Measurements from ENCODE around the gene CDKL1. TPM values are rescaled to one million over a fixed set of nuclear protein-coding genes. Genes with fewer than 3 reads are reported as not detected.

The CDKL1 gene
- polyA plus RNA-seq, 1 donor (not counting 4 experiments of a cell fraction or from before 2014, with no cell fraction given): 4.7 TPM

DNA sequence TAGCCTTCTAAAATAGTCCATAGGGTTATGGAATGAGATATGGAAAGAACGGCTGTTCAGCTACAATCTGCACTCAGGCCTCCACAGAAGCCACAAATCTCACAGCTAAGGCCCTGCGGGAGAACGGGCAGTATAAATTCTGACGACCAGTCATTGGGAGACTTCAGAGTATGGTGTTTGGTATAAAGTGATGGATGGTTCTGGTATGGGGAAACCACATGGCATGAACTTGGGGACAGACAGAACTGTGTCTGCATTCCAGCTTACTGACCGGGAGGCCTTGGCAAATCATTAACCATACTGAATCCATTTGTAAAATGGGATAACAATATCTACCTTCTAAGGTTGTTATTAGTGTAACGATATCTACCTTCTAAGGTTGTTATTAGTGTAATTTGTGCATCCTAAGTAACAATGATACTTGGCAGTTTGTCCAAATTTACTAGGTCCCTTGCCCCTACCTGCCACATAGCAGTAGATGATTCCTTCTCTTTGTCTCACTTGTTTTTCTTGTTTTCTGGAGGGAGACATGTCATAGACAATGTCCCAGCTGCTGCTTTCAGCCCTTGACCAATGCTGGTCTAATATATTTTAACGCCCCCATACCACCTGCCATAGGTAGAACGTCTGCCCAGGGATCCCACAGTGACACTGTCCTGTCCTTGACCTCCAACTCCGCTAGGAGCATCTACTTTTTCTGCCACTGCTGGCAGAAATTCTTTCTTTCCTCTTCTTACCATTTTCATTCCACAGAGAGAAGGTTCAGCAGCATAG is 6.8 kb downstream of the CDKL1 start:
- Histone ChIP-seq H3K4me1 (ENCODE audit: control insufficient read depth, extremely low read depth, insufficient read depth, low read length) (no peaks in the 10 kb centered on the region), H3K4me2 (ENCODE audit: control insufficient read depth, extremely low read depth, insufficient read depth, low read depth, low read length) (no peak overlapping the region), H3K9me1 (ENCODE audit: control insufficient read depth, extremely low read depth, insufficient read depth, low read length) (no peaks in the 10 kb centered on the region), H3K36me3 (ENCODE audit: control insufficient read depth in 2 of 2, extremely low read depth in 1 of 2, insufficient read depth in 2 of 2, low read length in 2 of 2) (no peaks in the 10 kb centered on the region), H3K79me2 (ENCODE audit: control insufficient read depth, insufficient read depth, low read length) (no peaks in the 10 kb centered on the region), H3K9ac (ENCODE audit: control insufficient read depth, extremely low read depth, insufficient read depth, low read length) (no peak overlapping the region), H4K20me1 (ENCODE audit: control insufficient read depth, extremely low read depth, insufficient read depth, low read length) (no peaks in the 10 kb centered on the region), H3K27ac (ENCODE audit: control insufficient read depth, insufficient read depth, low read length) (no peak overlapping the region), H3K9me3 (ENCODE audit: control insufficient read depth, low read depth, low read length) (no peaks in the 10 kb centered on the region), H2AFZ (ENCODE audit: control insufficient read depth, low read length) (no peak overlapping the region), H3K4me3 (ENCODE audit: control insufficient read depth in 2 of 3, extremely low read depth in 1 of 3, insufficient read depth in 2 of 3, low read depth in 1 of 3, low read length in 3 of 3) (no peak overlapping the region), H3K27me3 (ENCODE audit: control insufficient read depth, extremely low read depth, insufficient read depth, low read length) (no peaks in the 10 kb centered on the region)
- dilution Hi-C loops (cut with MboI; ENCODE audit: extremely low pct_ligation_motif_present, low sequenced_read_pairs): no loop called here
- FAIRE-seq: no peak
- DNase-seq (ENCODE audit: low read depth, low spot score): no peak
- no peak for TF ChIP-seq EZH2 (IDR thresholded peaks at IDR 0.05; ENCODE audit: low read length)
- TF ChIP-seq, protein P1, sequence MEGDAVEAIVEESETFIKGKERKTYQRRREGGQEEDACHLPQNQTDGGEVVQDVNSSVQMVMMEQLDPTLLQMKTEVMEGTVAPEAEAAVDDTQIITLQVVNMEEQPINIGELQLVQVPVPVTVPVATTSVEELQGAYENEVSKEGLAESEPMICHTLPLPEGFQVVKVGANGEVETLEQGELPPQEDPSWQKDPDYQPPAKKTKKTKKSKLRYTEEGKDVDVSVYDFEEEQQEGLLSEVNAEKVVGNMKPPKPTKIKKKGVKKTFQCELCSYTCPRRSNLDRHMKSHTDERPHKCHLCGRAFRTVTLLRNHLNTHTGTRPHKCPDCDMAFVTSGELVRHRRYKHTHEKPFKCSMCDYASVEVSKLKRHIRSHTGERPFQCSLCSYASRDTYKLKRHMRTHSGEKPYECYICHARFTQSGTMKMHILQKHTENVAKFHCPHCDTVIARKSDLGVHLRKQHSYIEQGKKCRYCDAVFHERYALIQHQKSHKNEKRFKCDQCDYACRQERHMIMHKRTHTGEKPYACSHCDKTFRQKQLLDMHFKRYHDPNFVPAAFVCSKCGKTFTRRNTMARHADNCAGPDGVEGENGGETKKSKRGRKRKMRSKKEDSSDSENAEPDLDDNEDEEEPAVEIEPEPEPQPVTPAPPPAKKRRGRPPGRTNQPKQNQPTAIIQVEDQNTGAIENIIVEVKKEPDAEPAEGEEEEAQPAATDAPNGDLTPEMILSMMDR (optimal IDR thresholded peaks at IDR 0.05 in 1 of 3, IDR thresholded peaks at IDR 0.05 in 1 of 3, conservative IDR thresholded peaks at IDR 0.05 in 1 of 3; ENCODE audit: extremely low read depth in 1 of 3, insufficient read depth in 2 of 3, low read length in 3 of 3): no peak

DNA sequence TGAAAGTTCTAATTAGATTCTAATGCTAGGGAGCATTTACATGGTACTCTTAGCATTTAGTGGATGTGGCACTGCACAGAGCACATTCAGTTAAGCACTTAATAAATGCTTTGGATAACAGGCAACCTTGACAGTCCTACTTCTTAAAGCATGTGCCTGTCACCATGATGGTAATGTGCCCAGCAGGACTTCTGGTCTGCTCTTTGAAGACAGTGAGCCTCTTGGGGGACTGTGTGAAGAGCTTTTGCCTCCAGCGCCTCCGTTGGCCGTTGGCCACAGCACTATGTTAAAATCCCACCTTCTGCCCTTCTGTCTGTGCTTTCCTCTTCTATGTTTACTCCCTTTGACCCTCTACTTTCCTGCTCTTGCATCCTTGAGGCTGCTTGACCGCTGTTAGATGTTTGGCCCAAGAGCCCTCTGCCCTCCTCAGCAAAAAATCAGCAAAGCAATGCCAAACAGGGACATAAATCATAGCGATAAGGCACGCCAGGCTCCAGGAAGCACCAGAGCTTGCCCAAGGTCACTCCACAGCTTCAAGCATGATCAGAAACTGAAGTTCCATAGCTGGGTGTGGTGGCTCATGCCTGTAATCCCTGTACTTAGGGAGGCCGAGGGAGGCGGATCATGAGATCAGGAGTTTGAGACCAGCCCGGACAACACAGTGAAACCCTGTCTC is 8.3 kb downstream of the CDKL1 start:
- Histone ChIP-seq H3K9ac (ENCODE audit: control insufficient read depth, extremely low read depth, insufficient read depth, low read length) (no peak overlapping the region), H3K4me1 (ENCODE audit: control insufficient read depth, extremely low read depth, insufficient read depth, low read length) (no peaks in the 10 kb centered on the region), H3K27me3 (ENCODE audit: control insufficient read depth, extremely low read depth, insufficient read depth, low read length) (no peaks in the 10 kb centered on the region), H3K9me1 (ENCODE audit: control insufficient read depth, extremely low read depth, insufficient read depth, low read length) (no peaks in the 10 kb centered on the region), H3K79me2 (ENCODE audit: control insufficient read depth, insufficient read depth, low read length) (no peaks in the 10 kb centered on the region), H4K20me1 (ENCODE audit: control insufficient read depth, extremely low read depth, insufficient read depth, low read length) (no peaks in the 10 kb centered on the region), H2AFZ (ENCODE audit: control insufficient read depth, low read length) (no peak overlapping the region), H3K4me2 (ENCODE audit: control insufficient read depth, extremely low read depth, insufficient read depth, low read depth, low read length) (no peak overlapping the region), H3K9me3 (ENCODE audit: control insufficient read depth, low read depth, low read length) (no peaks in the 10 kb centered on the region), H3K27ac (ENCODE audit: control insufficient read depth, insufficient read depth, low read length) (no peak overlapping the region), H3K4me3 (ENCODE audit: control insufficient read depth in 2 of 3, extremely low read depth in 1 of 3, insufficient read depth in 2 of 3, low read depth in 1 of 3, low read length in 3 of 3) (no peak overlapping the region), H3K36me3 (ENCODE audit: control insufficient read depth in 2 of 2, extremely low read depth in 1 of 2, insufficient read depth in 2 of 2, low read length in 2 of 2) (no peaks in the 10 kb centered on the region)
- dilution Hi-C loops (cut with MboI; ENCODE audit: extremely low pct_ligation_motif_present, low sequenced_read_pairs): no loop called here
- FAIRE-seq (no peak), DNase-seq (ENCODE audit: low read depth, low spot score) (no peak)
- TF ChIP-seq, protein P1 (optimal IDR thresholded peaks at IDR 0.05 in 1 of 3, IDR thresholded peaks at IDR 0.05 in 1 of 3, conservative IDR thresholded peaks at IDR 0.05 in 1 of 3; ENCODE audit: extremely low read depth in 1 of 3, insufficient read depth in 2 of 3, low read length in 3 of 3): no peak
- TF ChIP-seq EZH2 (IDR thresholded peaks at IDR 0.05; ENCODE audit: low read length): no peak

Data from keratinocyte (primary cell).